NB4 (cell line): ENCODE data around the gene DMPK.

ENCODE experiments used
- DNase-seq: peaks from one replicate; pipeline ENCODE4 v3.0.0; 2010; ENCODE audit warnings: low read depth
- H3K4me3 ChIP-seq: one replicate; pipeline ENCODE4 v1.5.1; 2011; ENCODE audit warnings: mild to moderate bottlenecking, low read depth, low read length, moderate library complexity
- CTCF ChIP-seq: IDR thresholded peaks from one replicate; pipeline ENCODE4 v1.5.1; 2012; ENCODE audit warnings: low read depth, low read length
- MAX ChIP-seq: IDR thresholded peaks from 2 replicates; pipeline ENCODE4 v1.6.1; 2011; ENCODE audit warnings: low read depth, low read length
- MYC ChIP-seq: IDR thresholded peaks from 2 replicates; pipeline ENCODE4 v1.6.1; 2011; ENCODE audit warnings: low read depth, low read length
- POLR2A ChIP-seq: IDR thresholded peaks from 2 replicates; pipeline ENCODE4 v1.6.1; 2011; ENCODE audit warnings: mild to moderate bottlenecking; ENCODE audit not compliant: insufficient read length; ENCODE audit errors: extremely low read depth

Gene DMPK

GRCh38 chr19:45825917-45826893 lies 43.9 kb upstream of the DMPK start:
- H3K4me3 ChIP-seq = no peak overlapping the region
- TF ChIP-seq CTCF (no peak), MAX (no peak), POLR2A (no peak), MYC (no peak)
- DNase-seq = no peak

- no peak for DNase-seq
- H3K4me3 ChIP-seq = no peak overlapping the region
- TF ChIP-seq POLR2A (no peak), MAX (no peak), MYC (no peak), CTCF (no peak)
These were observed 42.9 kb upstream of the DMPK start for GRCh38 chr19:45825263-45825605.

- no peak overlapping the region for H3K4me3 ChIP-seq
- TF ChIP-seq MYC = no peak
- no peak for TF ChIP-seq MAX
- TF ChIP-seq POLR2A = no peak
- TF ChIP-seq CTCF = no peak
These were observed 42.4 kb upstream of the DMPK start for GRCh38 chr19:45824531-45825262.

GRCh38 chr19:45824041-45824471 lies 41.8 kb upstream of the DMPK start:
- TF ChIP-seq POLR2A (no peak), MAX (no peak), MYC (no peak), CTCF (no peak)
- DNase-seq = no peak
- no peak overlapping the region for H3K4me3 ChIP-seq

More at GRCh38 chr19:45824531-45825262, 42.4 kb upstream of the DMPK start:
- DNase-seq = no peak

- H3K4me3 ChIP-seq = no peak overlapping the region
- DNase-seq = no peak
- TF ChIP-seq MYC (no peak), MAX (no peak), CTCF (no peak), POLR2A (no peak)
These were observed 40.9 kb upstream of the DMPK start for GRCh38 chr19:45823182-45823581.
